GM21576 (cell line): ENCODE measurements around the gene PTN.

Source experiments
- ATAC-seq: cut with Tn5 transposase; IDR thresholded peaks from one replicate; pipeline ENCODE4 v1.9.1; 2021; ENCODE audit warnings: mild to moderate bottlenecking, moderate library complexity; ENCODE audit not compliant: unreplicated experiment

PTN gene

GRCh38 chr7:137343281-137343841 lies at the start of gene PTN:
TSS of gene PTN (minus strand) at chr7:137343733. CDS start at chr7:137254973, 88,760 bp downstream.
- no peak for ATAC-seq

- no peak for ATAC-seq
Measured at GRCh38 chr7:137390076-137390475, 46.5 kb upstream of the PTN start.

GRCh38 chr7:137388916-137389315 lies 45.4 kb upstream of the PTN start:
- no peak for ATAC-seq

GRCh38 chr7:137386966-137387365 lies 43.4 kb upstream of the PTN start:
- ATAC-seq: no peak

- ATAC-seq: no peak
Measured at GRCh38 chr7:137381045-137381444, 37.5 kb upstream of the PTN start.

- no peak for ATAC-seq
Measured at GRCh38 chr7:137373507-137373906, 30.0 kb upstream of the PTN start.

- no peak for ATAC-seq
Measured at GRCh38 chr7:137371616-137372015, 28.1 kb upstream of the PTN start.

- no peak for ATAC-seq
Measured at GRCh38 chr7:137366995-137367394, 23.5 kb upstream of the PTN start.

- no peak for ATAC-seq
Measured at GRCh38 chr7:137363683-137364082, 20.1 kb upstream of the PTN start.

GRCh38 chr7:137360087-137360679 lies 16.6 kb upstream of the PTN start:
- no peak for ATAC-seq

GRCh38 chr7:137354961-137355360 lies 11.4 kb upstream of the PTN start:
- no peak for ATAC-seq

GRCh38 chr7:137354396-137354795 lies 10.9 kb upstream of the PTN start:
- ATAC-seq: no peak

- ATAC-seq: no peak
Measured at GRCh38 chr7:137351941-137352340, 8.4 kb upstream of the PTN start.

- no peak for ATAC-seq
Measured at GRCh38 chr7:137345799-137346449, 2.4 kb upstream of the PTN start.

- ATAC-seq: no peak
Measured at GRCh38 chr7:137342828-137343261, 688 bp downstream of the PTN start.

- ATAC-seq: no peak
Measured at GRCh38 chr7:137342265-137342664, 1.3 kb downstream of the PTN start.

GRCh38 chr7:137337902-137338301 lies 5.6 kb downstream of the PTN start:
- no peak for ATAC-seq

- no peak for ATAC-seq
Measured at GRCh38 chr7:137335814-137336213, 7.7 kb downstream of the PTN start.

GRCh38 chr7:137331378-137331777 lies 12.2 kb downstream of the PTN start:
- no peak for ATAC-seq

- ATAC-seq: no peak
Measured at GRCh38 chr7:137329411-137329810, 14.1 kb downstream of the PTN start.

GRCh38 chr7:137328373-137329120 lies 15.0 kb downstream of the PTN start:
- no peak for ATAC-seq

- no peak for ATAC-seq
Measured at GRCh38 chr7:137325927-137326326, 17.6 kb downstream of the PTN start.
